NCI-H526 treated with DMSO at 0.1 percent for 48 hours (cell line): ENCODE results near the gene TLCD3B.
"Not testable (repeated sequence)": the region's sequence is repeated elsewhere in the genome, so short reads cannot be mapped to it uniquely, and the experiment has no call there.

Source experiments
- DNase-seq: peaks from one replicate; lab custom pipeline; 2025; lab: John Stamatoyannopoulos, UW

Gene TLCD3B

GRCh38 chr16:30060836-30061554 lies 29.9 kb upstream of the TLCD3B start:
- DNase-seq, result no peak

DNA sequence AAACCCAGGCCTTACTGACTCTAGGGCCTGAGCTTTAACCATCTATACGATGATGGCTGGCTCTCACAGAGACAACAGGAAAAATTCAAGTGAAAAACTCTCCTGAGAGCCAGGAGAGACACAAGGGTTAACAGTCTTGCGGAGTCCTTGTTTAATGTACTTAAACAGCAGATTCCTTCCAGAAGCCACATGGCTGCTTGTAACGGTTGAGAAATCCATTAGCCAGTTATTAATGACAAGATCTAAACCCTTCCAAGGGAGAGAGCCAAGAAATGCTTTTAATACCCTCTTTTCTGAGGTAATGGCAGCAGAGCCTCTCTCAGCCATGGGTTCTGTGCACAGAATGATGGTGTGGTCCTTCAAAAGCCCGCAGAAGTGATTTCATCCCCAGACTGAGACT lies 29.3 kb upstream of the TLCD3B start:
- no peak for DNase-seq

DNA sequence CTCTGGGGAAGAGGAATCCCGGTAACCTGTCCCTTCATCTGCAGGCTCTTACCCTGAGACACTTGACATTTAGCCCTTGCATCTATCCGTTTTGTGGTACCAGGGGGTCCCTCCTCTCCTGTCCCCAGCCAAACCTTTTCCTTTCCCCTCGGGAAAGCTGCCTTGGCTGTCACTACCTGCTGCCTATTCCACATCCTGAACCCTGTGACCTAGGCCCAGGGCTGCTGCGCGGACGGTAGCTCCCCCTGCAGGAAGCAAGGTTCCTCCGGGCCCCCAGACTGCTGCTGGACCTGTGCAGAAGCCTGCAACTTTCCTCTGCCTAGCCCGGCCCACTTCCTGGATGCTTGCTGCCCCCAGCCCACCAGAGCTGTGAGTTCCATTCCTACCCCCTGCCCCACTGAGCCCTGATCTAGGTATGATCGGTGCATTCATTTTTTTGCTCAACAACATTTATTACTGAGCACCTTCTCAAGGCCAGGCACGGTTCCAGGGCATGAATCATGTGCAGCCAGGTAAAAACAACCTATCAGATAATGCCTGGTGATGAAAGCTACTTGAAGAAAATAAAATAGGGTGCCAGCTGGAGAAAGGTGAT lies 24.0 kb upstream of the TLCD3B start:
- peak; percentile 19 for DNase-seq

DNA sequence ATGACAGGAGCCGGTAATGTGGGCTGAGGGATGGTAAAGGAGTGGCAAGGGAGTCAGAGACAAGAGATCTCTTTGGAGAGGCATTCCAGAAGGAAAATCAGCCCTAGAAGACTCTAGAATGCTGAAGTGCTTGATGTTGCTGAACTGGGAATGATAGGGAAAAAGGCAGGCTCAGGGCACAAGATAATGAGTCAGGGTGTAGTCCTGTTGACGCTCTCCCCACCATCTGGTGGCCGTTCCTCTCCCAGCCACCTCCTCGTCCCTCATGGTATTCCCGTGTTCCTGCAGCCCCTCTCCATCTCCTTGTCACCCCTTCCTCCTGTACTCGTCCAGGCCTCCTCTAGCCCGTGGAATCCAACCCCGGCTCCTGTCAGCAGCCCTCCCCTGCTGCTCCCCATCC lies 23.4 kb upstream of the TLCD3B start:
- no peak for DNase-seq

DNA sequence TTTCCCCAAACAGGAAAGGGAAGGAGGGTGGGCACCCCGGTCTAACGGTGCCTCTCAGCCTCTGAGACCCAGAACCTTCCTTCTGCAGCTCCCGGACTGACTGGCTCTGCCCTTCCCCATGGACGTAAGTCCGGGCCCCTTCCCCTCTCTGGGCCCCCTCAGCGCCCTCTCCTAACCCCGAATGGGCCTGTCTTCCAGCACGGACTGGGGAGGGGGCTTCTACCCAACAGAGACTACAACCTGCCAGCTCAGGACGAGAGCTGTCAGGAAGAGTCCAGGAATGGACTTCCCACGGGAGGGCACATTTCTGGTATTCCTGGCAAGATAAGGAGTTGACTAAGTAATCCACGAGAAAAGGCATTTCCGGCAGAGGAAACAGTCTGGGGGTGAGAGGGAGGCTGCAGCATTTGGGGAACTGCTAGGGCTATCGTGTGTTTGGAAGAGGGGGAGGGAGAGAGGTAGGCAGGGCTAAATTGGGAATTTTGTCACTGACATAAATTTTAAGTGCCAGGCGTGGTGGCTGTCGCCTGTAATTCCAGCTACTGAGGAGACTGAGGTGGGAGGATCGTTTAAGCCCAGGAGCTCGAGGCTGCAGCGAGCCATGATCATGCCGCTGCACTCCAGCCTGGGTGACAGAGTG lies 22.4 kb upstream of the TLCD3B start:
- DNase-seq, result no peak

DNA sequence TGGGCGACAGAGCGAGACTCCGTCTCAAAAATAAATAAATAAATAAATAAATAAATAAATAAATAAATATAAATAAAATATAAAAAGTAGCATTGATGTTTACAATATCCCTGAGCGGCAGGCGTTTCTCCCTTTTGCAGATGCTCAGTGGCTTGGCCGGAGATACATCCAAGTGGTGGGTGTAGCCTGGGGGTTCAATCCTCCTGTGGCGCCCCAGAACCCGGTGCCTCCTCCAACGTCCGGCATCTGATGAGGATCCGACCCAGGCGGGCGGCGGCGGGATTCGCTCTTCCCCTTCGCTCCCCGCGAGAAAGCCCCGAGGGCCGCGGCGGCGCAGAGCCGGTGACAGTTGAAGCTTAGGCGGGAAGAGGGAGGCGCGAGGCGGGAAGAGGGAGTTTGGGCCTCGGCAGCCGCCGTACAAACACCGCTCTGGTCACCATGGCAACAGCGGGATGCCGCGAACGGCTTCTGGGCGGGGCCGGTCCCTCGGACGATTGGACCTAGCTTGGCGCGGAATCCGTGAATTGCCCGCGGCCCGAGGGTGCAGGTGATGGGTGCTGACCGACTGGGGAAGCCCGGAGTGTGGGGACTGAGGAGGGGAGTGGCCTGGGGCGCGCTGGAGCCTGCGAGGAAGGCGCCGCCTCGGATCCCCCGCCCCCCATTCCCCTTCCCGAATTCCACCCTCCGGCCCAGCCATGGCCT lies 21.8 kb upstream of the TLCD3B start:
- peak; percentile 83 for DNase-seq

DNA sequence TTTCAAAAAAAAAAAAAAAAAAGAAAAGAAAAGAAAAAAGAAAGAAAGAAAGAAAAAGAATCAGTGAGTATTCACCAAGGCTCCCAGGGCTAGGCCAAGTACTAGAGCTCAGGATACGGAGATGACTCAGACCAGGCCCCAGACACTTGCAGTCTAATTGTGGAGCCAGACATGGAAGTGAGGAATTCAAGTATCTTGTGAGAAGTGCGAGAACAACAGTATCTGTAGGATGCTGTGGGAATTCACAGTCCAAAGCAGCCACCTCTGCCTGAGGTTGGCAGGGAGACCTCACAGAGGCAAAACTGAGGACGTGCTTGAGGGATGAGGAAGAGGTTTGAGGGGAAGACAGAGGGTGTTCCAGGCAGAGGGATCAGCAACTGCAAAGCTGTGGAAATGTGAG lies 20.4 kb upstream of the TLCD3B start:
- no peak for DNase-seq

DNA sequence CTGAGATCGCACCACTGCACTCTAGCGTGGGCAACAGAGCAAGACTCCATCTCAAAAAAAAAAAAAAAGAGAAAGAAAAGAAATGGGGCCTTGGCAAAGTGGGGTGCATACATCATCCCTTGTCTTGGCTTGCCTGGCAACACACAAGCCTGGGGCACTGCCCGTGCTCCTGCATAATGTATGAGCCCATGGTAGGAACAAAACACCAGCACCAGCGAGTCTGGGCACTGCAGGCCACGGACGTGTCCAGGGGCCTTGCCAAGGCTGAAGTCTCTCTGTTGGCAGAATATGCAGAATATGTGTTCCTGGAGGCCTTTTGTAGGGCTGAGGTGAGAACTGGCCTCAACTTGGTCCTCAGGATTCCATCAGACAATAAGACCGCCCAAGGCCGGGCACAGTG lies 18.8 kb upstream of the TLCD3B start:
- no peak for DNase-seq

DNA sequence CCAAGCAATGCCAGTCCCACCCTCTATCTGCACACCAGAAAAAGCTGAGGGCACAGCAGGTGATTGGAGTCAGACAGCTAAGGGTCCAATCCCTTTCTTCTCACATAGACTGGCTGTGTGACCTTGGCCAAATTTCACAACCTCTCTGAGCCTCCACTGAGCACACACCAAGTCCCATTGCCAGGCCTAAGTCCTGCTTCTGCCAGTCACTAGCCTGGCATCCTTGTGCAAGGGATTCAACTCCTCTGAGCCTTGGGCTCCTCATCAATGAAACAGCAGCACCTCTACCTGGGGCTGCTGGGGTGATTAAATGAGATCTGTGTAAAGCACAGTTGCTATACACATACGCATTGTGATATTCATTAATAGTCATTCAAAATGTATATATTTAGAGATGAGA lies 15.5 kb upstream of the TLCD3B start:
- no peak for DNase-seq

DNA sequence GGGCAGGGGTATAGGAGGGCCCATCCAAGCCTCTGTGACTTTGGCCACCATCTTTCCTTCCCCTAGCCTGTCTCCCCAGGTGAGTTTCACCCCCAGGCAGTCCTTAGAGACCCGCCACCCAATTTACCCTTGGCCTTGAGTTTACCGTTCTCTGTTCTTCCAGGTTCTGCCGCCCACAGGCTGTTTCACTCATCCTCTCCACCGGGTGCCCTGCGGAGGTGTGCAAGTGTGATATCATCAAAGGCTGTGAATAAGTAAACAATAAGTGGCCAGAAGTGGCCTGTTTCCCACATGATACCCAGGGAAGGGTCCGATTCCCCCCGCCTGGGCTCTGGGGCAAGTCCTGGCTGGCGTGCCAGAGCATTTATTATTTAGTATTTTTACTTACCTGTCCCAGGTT lies 15.1 kb upstream of the TLCD3B start:
- DNase-seq, result no peak

DNA sequence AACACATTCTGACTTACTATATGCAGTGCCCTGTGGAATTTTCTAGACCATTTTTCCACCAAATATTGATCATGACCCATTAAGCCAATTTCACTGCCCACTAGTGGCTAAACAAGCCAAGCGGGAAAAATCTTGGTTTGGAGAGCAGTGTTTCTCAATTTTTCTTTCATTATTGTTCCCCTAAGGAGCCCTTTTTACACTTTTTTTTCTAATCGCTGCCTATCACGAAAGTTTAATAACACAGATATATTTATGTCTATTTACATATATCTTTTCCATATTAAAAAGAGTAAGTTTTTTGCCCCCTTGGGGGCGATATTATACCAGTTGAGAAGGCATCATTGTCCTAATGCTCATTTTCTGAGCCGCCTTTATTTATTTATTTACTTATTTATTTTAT lies 10.8 kb upstream of the TLCD3B start:
- no peak for DNase-seq

DNA sequence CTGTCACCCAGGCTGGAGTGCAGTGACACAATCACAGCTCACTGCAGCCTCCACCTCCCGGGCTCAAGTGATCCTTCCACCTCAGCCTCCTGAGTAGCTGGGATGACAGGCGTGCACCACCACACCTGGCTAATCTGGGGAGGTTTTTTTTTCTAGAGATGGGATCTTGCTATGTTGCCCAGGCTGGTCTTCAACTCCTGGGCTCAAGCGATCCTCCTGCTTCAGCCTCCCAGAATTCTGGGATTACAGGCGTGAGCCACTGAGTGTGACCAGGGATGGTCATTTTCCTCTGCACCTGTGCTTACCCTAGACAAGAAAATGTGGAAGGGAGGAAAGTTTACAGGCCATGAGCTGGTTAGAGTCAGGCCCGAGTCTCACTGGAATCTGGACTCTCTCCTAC lies 9.6 kb upstream of the TLCD3B start:
- not testable (repeated sequence) for DNase-seq

GRCh38 chr16:30040221-30040620 lies 9.2 kb upstream of the TLCD3B start:
- DNase-seq, result no peak

- DNase-seq, result no peak
Observed at GRCh38 chr16:30033270-30033669, 2.2 kb upstream of the TLCD3B start.

DNA sequence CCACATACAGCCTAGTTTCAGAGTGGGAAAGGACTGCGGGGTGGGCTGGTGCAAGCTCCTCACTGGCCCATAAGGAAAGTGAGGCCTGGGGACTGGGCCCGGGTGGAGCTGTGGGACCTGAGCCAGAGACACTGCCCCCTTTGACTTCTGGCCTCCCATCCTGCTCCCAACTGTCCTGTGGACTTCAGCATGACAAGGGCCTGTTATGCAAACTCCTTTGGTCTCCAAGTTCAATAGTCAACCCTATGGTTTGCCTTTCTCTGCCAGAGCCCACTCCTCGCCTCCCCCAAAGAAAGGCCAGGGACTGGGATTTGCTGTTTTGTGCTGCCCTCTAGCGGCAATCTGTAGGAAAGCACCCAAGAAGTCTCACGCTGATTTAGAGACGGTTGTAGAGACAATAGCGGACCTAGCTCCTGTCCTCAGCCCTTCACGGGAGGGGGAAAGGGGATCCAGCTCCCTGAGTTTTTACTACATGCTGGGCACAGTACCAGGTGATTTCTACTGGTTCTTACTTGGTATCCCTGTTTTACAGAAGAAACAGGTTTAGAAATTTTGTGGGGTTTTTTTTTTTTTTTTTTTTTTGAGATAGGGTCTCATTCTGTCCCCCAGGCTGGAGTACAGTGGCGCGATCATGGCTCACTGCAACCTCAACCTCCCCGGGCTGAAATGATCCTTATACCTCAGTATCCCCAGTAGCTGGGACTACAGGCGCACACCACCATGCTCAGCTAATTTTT lies 1.2 kb upstream of the TLCD3B start:
- peak; percentile 82 for DNase-seq

GRCh38 chr16:30031477-30031918 lies 427 bp upstream of the TLCD3B start:
- DNase-seq, result no peak

DNA sequence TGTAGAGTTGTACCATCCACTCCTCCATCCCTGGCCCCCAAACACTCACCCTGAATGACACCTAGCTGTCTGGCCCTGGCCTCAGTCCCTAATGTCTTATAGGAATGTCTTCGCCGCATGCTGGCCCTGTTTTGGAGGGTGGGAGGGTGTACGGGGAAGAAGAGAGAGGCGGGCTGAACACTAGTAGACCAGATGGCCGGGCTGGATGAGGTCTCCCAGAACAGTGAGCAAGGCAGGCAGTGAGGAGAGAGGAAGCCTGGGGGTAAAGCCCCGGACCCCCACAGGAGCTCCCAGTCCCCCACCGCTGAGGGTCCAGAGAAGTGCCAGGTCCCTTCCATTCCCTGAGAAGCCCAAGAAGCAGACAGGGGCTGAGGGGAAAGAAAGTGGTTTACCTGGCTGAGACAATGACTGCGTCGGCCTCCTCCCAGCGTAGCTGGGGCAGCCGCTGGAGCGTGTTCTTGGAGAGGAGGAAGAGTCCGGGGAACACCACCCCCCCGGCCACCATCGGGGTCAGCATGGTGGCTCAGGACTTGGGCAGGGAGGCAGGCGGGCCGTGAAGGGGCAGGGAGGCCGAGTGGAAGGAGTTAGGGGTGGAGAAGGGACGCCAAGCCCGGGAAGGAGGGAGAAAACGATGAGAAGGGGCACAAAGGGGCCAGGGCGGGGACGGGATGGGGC lies 923 bp downstream of the TLCD3B start:
- peak; percentile 17 for DNase-seq

GRCh38 chr16:30028438-30029076 lies 2.5 kb downstream of the TLCD3B start:
- no peak for DNase-seq

DNA sequence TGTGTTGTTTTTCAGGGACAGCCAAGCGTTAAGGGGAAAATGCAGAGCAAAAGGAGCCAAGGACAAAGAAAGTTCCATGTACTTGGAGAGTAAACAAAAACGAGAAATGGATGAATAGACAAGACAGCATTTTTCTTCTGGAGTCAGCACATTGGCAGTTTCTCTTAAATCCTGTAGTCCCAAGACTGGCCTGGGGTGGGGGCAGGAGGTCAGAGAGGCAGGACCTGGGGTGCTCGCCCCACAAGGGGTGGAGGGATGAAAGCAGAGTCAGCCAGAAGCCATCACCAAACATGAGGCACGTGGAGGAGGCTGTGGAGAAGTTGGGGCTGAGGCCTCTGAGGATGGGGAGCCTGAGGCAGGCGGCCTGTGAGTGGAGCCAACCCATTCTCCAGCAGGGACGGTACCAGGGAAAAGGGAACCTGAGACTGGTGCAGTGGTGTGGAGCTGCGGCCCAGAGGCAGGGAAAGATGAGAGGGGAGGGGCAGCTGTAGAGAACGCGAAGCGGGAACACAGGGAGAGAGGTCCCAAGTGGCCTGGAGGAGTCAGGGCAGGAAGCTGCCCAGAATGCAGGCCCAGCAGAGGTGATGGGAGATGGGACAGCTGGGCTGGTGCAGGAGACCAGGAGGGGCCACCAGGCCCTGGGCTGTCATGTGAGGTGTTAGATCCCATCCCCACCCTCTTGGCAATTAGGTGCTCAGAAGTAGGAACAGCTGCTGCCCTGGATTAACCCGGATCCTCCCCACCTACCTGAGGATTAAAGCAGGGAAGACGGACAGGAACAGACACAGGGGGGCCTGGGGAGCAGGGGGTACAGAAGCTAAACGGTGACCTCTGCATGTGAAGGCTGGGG lies 3.3 kb downstream of the TLCD3B start:
- no peak for DNase-seq

GRCh38 chr16:30026449-30026848 lies 4.6 kb downstream of the TLCD3B start:
- DNase-seq, result no peak
